Adipose tissue (tissue), 3 donors: ENCODE measurements around the gene EPC1. TPM values are rescaled to one million over a fixed set of nuclear protein-coding genes. Genes with fewer than 3 reads are reported as not detected.

Source experiments
- H3K27ac ChIP-seq: one replicate; pipeline ENCODE4 v1.5.1; 2013; ENCODE audit warnings: low read depth, low read length
- WGBS, 3 donors: extraction: QIAGEN DNeasy Blood & Tissue Kit; methylation state at CpG; one replicate each; pipeline ENCODE4 v1.1.7; 2013; 5-methylcytosine and 5-hydroxymethylcytosine counted together
- polyA plus RNA-seq, 3 donors: library from polyadenylated mRNA; stranded (reverse); fragments of 200-250 nt; gene quantifications; one replicate each; pipeline ENCODE4 v1.2.3, GENCODE V29; 2013
- donor health status: healthy with polysubstance abuse.
- donor health status: Bipolar disorder and iron deficiency.
- donor health status: healthy.

Gene EPC1
- polyA plus RNA-seq, 3 donors, result 8.9 to 18.4 (median 14.3) TPM

GRCh38 chr10:32308027-32308603, 38.8 kb downstream of the EPC1 start:
- 80 to 95% (median 92%) methylated on average over 7 of the region's 7 CpGs for WGBS, 3 donors
- no peak overlapping the region for H3K27ac ChIP-seq

- H3K27ac ChIP-seq, result no peak overlapping the region
- WGBS, 3 donors, result 28 to 78% (median 77%) methylated on average over 3 of the region's 3 CpGs
Measured at GRCh38 chr10:32307609-32308008, 39.3 kb downstream of the EPC1 start.

DNA sequence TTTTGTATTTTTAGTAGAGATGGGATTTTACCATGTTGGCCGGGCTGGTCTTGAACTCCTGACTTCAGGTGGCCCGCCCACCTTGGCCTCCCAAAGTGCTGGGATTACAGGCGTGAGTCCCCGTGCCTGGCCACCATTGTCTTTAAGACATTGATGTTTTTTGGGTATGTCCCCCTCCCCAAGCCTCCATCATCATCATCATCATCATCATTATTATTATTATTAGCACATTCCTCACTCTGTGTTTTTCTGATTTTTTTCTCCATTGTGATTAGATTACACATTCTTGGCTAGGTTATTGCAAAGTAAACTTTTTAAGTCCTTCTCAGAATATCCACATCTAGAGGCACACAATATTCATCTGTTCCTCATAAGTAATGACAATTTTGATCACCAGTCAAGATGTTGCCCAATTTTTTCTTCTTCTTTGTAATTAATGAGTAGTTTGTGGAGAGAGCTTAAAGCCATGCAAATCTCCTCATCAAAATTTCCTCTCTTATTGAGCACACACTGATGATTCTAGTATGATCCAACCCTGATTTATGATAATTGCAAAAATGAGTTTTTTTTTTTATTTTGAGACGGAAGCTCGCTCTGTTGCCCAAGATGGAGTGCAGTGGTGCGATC, 47.5 kb downstream of the EPC1 start:
- WGBS, 3 donors, result 89 to 98% (median 97%) methylated on average over 7 of the region's 7 CpGs

DNA sequence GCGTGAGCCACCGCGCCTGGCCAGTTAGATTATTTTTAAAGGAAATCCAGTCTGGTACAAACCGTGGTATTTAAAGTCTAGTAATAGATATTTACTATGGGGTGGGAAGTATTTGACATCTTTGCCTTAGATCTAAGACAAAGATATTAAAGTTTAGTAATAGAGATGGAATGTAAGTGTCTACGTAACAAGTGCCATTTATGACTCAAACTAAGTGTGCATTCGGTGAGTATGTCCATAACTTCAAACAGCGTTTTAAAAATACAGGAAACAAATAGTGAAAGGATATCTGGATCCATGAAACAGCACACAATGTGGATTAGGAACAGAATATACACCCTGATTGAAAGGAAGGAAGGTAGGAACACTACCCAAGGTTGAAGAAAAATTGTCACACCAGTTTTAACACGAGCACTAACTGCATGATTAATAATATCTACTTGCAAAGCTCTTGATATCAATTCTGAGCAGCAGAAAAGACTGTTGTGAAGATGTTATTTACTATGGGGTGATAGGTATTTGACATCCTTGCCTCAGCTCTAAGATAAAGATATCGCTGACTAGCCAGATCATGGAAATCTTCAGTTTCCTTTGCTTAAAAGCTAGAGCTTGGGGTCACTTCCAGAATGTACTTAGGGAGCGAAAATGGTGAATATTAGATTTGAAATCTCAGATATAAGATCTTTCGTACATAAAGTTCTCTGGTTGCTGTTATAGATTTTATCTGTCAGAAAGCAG, 48.7 kb downstream of the EPC1 start:
- WGBS, 3 donors, result 91 to 92% (median 92%) methylated on average over 11 of the region's 11 CpGs
- H3K27ac ChIP-seq, result no peak overlapping the region

More for the DNA sequence above, 47.5 kb downstream of the EPC1 start:
- no peak overlapping the region for H3K27ac ChIP-seq

GRCh38 chr10:32295027-32295426, 51.9 kb downstream of the EPC1 start:
- WGBS, 3 donors, result 51 to 92% (median 84%) methylated on average over 2 of the region's 2 CpGs
- no peak overlapping the region for H3K27ac ChIP-seq

DNA sequence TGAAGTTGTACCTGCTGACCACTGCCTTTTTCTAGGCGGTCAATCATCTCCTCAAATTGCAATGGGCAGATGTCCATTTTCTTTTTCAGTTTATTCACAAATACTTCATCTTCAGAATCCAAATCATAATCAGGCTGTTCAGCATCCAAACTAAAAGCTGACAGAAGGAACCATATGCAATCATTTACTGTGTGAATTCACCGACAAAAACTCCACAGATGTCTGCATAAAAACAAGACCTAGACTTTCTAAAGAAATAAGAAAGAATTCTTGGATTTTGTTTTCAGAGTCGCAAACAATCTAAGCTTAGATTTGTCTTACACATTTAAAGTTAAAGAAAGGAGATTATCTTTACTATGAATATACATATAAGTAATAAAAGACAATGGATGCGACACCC, 53.4 kb downstream of the EPC1 start:
- WGBS, 3 donors, result 93 to 97% (median 95%) methylated on average over 4 of the region's 4 CpGs
- H3K27ac ChIP-seq, result no peak overlapping the region

- 94 to 100% (median 97%) methylated on average over 1 of the region's 1 CpG for WGBS, 3 donors
- no peak overlapping the region for H3K27ac ChIP-seq
Measured at GRCh38 chr10:32279795-32280194, 67.2 kb downstream of the EPC1 start.

- 52 to 89% (median 57%) methylated on average over 1 of the region's 1 CpG for WGBS, 3 donors
- H3K27ac ChIP-seq, result no peak overlapping the region
Measured at GRCh38 chr10:32273336-32273735, 73.6 kb downstream of the EPC1 start.

- H3K27ac ChIP-seq, result no peak overlapping the region
- WGBS, 3 donors, result 42 to 90% (median 86%) methylated on average over 3 of the region's 3 CpGs
Measured at GRCh38 chr10:32271617-32272016, 75.3 kb downstream of the EPC1 start.

DNA sequence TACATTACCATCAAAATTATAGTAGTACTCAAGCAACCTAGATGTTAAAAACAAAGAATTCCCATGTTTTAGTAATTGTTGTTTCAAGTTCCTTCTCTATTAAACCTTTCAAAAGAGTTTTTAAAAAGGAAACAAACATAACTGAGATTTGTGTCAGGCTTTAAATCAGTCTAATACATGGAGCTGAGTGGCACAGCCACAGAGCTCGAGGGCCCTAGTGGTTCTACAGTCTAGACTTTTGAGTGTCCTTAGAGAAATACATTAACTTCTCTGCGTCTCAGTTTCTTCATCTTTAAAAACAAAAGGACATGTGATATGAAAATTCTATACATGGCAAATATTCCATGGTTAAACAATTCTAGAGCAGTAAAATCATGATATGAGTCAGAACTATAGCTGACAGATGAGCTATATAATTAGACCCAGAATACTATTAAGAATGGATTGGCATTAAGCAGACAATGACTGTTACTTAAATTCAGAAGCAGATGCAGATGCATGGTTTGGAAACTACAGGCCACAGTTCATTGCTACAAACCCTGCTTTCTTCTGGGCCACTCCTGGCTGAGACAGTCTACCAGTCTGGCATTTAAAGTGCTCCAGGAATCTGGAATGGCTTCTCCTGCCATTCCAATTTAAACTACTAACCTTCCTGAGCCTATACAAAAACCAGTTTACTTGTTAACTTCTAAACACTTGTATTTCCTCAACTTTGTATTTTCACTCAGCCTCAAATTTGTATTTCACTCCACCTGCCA, 77.4 kb downstream of the EPC1 start:
- WGBS, 3 donors, result 86 to 94% (median 92%) methylated on average over 2 of the region's 2 CpGs
- H3K27ac ChIP-seq, result no peak overlapping the region

DNA sequence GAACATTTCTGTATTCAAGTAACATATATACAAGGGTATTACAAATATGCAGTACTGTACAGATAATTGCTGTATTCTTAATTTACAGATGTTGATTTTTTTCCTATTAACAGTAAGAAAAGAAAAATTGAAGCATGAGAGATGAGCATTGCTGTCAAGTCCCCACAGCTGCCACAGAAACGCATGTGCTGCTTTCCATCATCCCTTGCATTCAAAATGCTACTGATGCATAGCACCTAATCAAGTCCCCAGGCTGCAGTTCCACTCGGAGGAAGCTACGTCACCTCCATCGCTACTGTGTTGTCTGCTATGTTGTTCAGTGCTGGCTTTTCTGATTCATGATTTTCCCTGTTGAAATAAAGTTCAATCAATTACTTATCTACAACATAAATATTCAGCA, 78.2 kb downstream of the EPC1 start:
- no peak overlapping the region for H3K27ac ChIP-seq
- WGBS, 3 donors, result 90 to 95% (median 93%) methylated on average over 4 of the region's 4 CpGs

- no peak overlapping the region for H3K27ac ChIP-seq
- WGBS, 3 donors, result 86 to 92% (median 88%) methylated on average over 5 of the region's 5 CpGs
Measured at GRCh38 chr10:32266979-32267378, 80.0 kb downstream of the EPC1 start.

DNA sequence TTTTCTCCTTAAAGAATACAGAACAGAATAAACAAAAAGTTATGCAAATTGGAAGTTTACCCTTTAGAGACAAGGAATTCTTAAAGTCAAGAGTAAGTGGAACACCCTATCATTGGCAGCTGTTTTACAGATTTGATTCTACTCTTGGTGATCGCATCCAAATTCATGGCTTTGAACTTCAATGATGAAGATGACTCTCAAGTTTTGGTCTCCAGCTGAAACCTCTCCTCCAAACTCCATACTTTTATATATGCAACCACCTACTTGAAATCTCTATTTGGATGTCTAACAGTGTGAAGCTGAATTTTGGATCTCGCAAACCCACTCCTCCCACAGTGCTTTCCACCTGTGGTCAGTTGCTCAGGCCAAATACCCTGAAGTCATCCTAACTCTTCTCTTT, 80.4 kb downstream of the EPC1 start:
- no peak overlapping the region for H3K27ac ChIP-seq
- WGBS, 3 donors, result 96 to 98% (median 98%) methylated on average over 2 of the region's 2 CpGs

DNA sequence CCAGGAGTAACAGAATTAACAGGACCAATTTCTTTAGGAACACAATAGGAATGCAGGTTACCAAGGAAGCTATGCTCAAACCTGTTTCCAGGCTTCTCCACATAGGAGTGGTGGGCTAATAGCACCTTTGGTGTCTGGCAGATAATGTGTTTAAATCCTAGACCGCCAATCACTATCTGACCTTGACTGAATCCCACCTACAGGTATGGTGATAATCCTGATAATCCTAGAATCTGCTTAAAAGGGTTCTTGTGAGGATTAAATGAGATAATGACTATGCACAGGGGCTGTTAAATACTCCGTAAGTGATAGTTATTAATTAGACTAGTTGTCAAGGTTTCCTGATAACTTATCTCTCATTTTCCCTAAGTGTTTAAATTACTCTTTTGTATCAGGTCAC, 81.2 kb downstream of the EPC1 start:
- H3K27ac ChIP-seq, result no peak overlapping the region
- WGBS, 3 donors, result 54 to 92% (median 88%) methylated on average over 2 of the region's 2 CpGs

GRCh38 chr10:32263300-32263699, 83.7 kb downstream of the EPC1 start:
- no peak overlapping the region for H3K27ac ChIP-seq
- WGBS, 3 donors, result 63 to 86% (median 79%) methylated on average over 1 of the region's 1 CpG

DNA sequence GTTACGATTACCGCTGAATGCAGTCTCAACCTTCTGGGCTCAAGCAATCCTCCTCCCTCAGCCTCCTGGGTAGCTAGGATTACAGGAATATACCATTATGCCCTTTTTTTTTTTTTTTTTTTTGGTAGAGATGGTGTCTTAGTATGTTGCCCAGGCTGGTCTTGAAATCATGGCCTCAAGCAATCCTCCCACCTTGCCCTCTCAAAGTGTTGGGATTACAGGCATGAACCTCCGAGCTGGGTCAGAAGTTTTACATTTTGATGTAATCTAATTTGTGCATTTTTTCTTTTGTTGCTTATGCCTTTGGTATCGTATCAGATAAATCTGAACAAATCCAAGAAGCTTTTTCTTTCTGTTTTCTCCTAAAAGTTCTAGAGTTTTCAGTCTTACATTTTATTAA, 87.4 kb downstream of the EPC1 start:
- 94 to 97% (median 96%) methylated on average over 4 of the region's 4 CpGs for WGBS, 3 donors
- no peak overlapping the region for H3K27ac ChIP-seq

GRCh38 chr10:32256613-32257437, 90.1 kb downstream of the EPC1 start:
- 26 to 33% (median 32%) methylated on average over 12 of the region's 12 CpGs for WGBS, 3 donors

GRCh38 chr10:32253821-32254220, 93.1 kb downstream of the EPC1 start:
- 86 to 99% (median 93%) methylated on average over 2 of the region's 2 CpGs for WGBS, 3 donors
- no peak overlapping the region for H3K27ac ChIP-seq

More at GRCh38 chr10:32256613-32257437, 90.1 kb downstream of the EPC1 start:
- no peak overlapping the region for H3K27ac ChIP-seq
